OCI-LY3 (cell line): ENCODE data around the gene SNAPC2.

ENCODE experiments used
- H2AFZ ChIP-seq: fragments of 200-600, 300-600 bp; shearing (Covaris generic); 2 replicates; pipeline ENCODE4 v1.6.0; 2014; ENCODE audit warnings: antibody characterized with exemption, low read depth, low read length
- H3K27ac ChIP-seq: fragments of 200-600, 300-600 bp; sonication (generic); 2 replicates; pipeline ENCODE4 v1.5.1; 2014; ENCODE audit warnings: mild to moderate bottlenecking, low read length, moderate library complexity, mixed read lengths
- H3K27me3 ChIP-seq: fragments of 200-600, 300-600 bp; sonication (generic); 2 replicates; pipeline ENCODE4 v1.6.1; 2014; ENCODE audit warnings: low read depth, low read length, mixed read lengths
- H3K36me3 ChIP-seq: fragments of 200-600, 300-600 bp; sonication (generic); replicated peaks from 2 replicates; pipeline ENCODE3; 2014; ENCODE audit warnings: low read depth, low read length, mixed read lengths
- H3K4me1 ChIP-seq: fragments of 300-600, 200-600 bp; sonication (generic); 2 replicates; pipeline ENCODE4 v1.6.1; 2014; ENCODE audit warnings: low read length, mixed read lengths
- H3K4me2 ChIP-seq: fragments of 200-600, 300-600 bp; sonication (generic); 2 replicates; pipeline ENCODE4 v1.6.1; 2014; ENCODE audit warnings: low read length, mixed read lengths
- H3K4me3 ChIP-seq: fragments of 300-600, 200-600 bp; sonication (generic); 2 replicates; pipeline ENCODE4 v1.5.1; 2014; ENCODE audit warnings: antibody characterized with exemption, mild to moderate bottlenecking, low read length, moderate library complexity
- H3K79me2 ChIP-seq: fragments of 300-600, 200-600 bp; shearing (Covaris generic); 2 replicates; pipeline ENCODE4 v1.6.1; 2014; ENCODE audit warnings: mild to moderate bottlenecking, low read length, mixed read lengths
- H3K9ac ChIP-seq: fragments of 300-600, 200-600 bp; shearing (Covaris generic); 2 replicates; pipeline ENCODE4 v1.6.0; 2014; ENCODE audit warnings: mild to moderate bottlenecking, low read length, moderate library complexity
- H3K9me3 ChIP-seq: fragments of 200-600, 300-600 bp; shearing (Covaris generic); 2 replicates; pipeline ENCODE4 v1.6.1; 2014; ENCODE audit warnings: low read length, mixed read lengths; ENCODE audit not compliant: insufficient read depth
- H4K20me1 ChIP-seq: fragments of 200-600, 300-600 bp; sonication (generic); 2 replicates; pipeline ENCODE4 v1.6.1; 2016; ENCODE audit warnings: low read length, mixed read lengths; ENCODE audit not compliant: insufficient read depth
- CTCF ChIP-seq: fragments of 200-600, 300-600 bp; sonication (generic); IDR thresholded peaks from 2 replicates; pipeline ENCODE4 v1.5.1; 2014; ENCODE audit warnings: antibody characterized with exemption, low read length, low read depth
- EZH2phosphoT487 ChIP-seq: fragments of 200-600 bp; shearing (Covaris generic); IDR thresholded peaks from 2 replicates; pipeline ENCODE4 v1.6.1; 2018; ENCODE audit warnings: antibody characterized with exemption, mixed run types, low read depth

The SNAPC2 gene

GRCh38 chr19:7965921-7966665 lies 46.0 kb downstream of the SNAPC2 start:
- H3K4me3 ChIP-seq: no peak overlapping the region
- H3K27ac ChIP-seq: no peak overlapping the region
- no peak overlapping the region for H3K9ac ChIP-seq
- no peak overlapping the region for H2AFZ ChIP-seq
- no peak overlapping the region for H3K4me2 ChIP-seq
- no peaks in the 10 kb centered on the region for H4K20me1 ChIP-seq
- no peaks in the 10 kb centered on the region for H3K4me1 ChIP-seq
- H3K36me3 ChIP-seq: peaks cover 70% of the 10 kb centered on the region
- H3K27me3 ChIP-seq: no peaks in the 10 kb centered on the region
- H3K9me3 ChIP-seq: no peaks in the 10 kb centered on the region
- TF ChIP-seq EZH2phosphoT487 (no peak), CTCF (no peak)
- H3K79me2 ChIP-seq: no peaks in the 10 kb centered on the region

- Histone ChIP-seq H3K27ac (no peak overlapping the region), H3K36me3 (peaks cover 58% of the 10 kb centered on the region), H2AFZ (no peak overlapping the region), H3K4me1 (no peaks in the 10 kb centered on the region), H3K79me2 (no peaks in the 10 kb centered on the region), H3K9me3 (no peaks in the 10 kb centered on the region), H3K4me3 (no peak overlapping the region), H3K4me2 (no peak overlapping the region), H3K9ac (no peak overlapping the region), H4K20me1 (no peaks in the 10 kb centered on the region), H3K27me3 (no peaks in the 10 kb centered on the region)
- no peak for TF ChIP-seq EZH2phosphoT487
- no peak for TF ChIP-seq CTCF
Measured at GRCh38 chr19:7968008-7968795, 48.1 kb downstream of the SNAPC2 start.

- H3K36me3 ChIP-seq: peaks cover 56% of the 10 kb centered on the region
Measured at GRCh38 chr19:7968796-7969554, 48.8 kb downstream of the SNAPC2 start.

More at GRCh38 chr19:7968796-7969554, 48.8 kb downstream of the SNAPC2 start:
- Histone ChIP-seq H3K9me3 (no peaks in the 10 kb centered on the region), H4K20me1 (no peaks in the 10 kb centered on the region), H3K4me2 (no peak overlapping the region), H3K4me1 (no peaks in the 10 kb centered on the region), H3K4me3 (no peak overlapping the region), H3K9ac (no peak overlapping the region), H2AFZ (no peak overlapping the region), H3K27ac (peak overlapping the region; percentile 22; the same call in 1 of the 2 replicates), H3K27me3 (no peaks in the 10 kb centered on the region), H3K79me2 (no peaks in the 10 kb centered on the region)
- TF ChIP-seq EZH2phosphoT487: no peak
- TF ChIP-seq CTCF: no peak
